Measurements from ENCODE around the gene GPR132. TPM values are rescaled to one million over a fixed set of nuclear protein-coding genes. Genes with fewer than 3 reads are reported as not detected.

GPR132 gene
- total RNA-seq, 2 donors from 2014 or later = 0.68 to 1.4 TPM

DNA sequence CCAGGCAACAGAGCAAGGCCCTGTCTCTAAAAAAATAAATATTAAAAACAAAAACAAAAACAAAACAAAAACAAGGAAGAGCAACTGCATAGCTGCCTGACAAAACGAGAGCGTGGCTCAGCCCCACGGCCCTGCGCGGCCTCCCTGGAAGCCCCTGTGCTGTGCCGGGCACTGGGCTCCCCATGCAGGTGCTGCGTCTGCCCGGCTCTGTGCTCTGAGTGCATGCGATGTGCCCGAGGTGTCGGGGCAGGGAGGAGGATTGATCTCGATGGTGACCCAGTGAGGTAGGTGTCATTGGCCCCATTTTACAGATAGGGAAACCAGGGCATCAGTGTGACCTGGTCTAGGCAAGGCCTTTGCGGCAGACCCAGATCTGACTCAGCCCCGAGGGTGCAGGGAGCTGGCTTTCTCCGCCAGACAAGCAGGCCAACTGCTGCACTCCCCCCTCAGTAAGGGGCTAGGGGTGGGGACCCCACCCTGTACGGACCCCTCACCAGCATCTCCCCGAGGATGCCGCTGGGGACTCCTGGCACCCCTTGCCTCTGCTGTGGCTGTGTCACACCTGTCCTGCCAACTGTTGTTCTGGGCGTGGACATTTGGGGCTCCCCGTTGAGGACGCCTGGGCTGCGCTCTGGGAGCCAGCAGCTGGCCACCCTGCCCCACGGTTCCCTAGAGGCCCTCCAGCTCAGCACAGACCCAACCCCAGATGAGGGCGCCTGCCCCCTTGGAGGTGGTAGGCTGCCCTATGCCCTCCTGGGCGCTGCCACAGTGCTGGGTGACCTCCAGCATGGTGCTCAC is 15.3 kb downstream of the GPR132 start:
- no peaks in the 10 kb centered on the region for H3K27me3 ChIP-seq (replicated peaks; ENCODE audit: insufficient read depth)
- H3K36me3 ChIP-seq = no peaks in the 10 kb centered on the region
- 83% methylated on average over 25 of the region's 25 CpGs for WGBS
- TF ChIP-seq POLR2AphosphoS5 (IDR thresholded peaks at IDR 0.05) = no peak
- TF ChIP-seq, protein P1, sequence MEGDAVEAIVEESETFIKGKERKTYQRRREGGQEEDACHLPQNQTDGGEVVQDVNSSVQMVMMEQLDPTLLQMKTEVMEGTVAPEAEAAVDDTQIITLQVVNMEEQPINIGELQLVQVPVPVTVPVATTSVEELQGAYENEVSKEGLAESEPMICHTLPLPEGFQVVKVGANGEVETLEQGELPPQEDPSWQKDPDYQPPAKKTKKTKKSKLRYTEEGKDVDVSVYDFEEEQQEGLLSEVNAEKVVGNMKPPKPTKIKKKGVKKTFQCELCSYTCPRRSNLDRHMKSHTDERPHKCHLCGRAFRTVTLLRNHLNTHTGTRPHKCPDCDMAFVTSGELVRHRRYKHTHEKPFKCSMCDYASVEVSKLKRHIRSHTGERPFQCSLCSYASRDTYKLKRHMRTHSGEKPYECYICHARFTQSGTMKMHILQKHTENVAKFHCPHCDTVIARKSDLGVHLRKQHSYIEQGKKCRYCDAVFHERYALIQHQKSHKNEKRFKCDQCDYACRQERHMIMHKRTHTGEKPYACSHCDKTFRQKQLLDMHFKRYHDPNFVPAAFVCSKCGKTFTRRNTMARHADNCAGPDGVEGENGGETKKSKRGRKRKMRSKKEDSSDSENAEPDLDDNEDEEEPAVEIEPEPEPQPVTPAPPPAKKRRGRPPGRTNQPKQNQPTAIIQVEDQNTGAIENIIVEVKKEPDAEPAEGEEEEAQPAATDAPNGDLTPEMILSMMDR (IDR thresholded peaks at IDR 0.05) = no peak
- no peak for TF ChIP-seq POLR2A (IDR thresholded peaks at IDR 0.05)
- intact Hi-C loops (cut with DNase I) = no loop called here
- H3K4me1 ChIP-seq (replicated peaks) = no peaks in the 10 kb centered on the region
- no peak overlapping the region for H3K27ac ChIP-seq
- no peaks in the 10 kb centered on the region for H3K9me3 ChIP-seq
- no peak for DNase-seq (ENCODE audit: low spot score)
- no peak overlapping the region for H3K4me3 ChIP-seq

DNA sequence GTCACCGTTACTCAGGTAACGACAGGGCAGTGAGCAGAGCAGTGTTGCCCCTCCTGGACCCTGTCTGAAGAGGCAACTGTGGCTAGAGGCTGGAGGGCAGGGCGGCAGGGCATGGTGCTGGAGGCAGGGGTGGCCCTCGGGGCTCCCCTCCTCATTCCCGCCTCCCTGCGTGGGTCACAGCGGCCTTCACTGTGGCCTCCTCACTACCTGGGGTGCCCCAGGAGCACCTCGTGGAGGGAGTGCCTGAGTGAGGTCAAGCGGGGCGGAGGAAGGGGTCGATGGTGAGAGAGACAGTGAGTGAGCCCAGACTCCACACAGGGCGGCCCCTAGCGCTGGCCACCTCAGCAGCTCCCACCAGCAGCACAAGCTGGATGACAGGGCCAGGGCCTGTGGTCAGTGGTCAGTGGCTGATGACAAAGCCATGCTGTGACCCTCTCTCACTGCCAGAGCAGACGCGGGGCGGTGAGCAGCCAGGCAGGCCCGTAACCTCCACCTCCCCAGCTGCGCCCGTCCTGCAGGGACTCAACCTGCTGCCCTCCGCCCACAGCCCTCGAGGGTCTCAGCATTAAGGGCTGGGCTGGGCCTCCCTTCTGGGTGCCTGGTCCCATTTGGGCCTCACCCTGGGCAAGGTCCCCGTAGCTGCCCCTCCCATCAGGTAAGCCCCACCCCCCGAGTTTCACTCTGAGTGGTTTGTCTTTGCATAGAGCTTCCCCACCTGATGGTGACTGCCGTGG is 17.8 kb downstream of the GPR132 start:
- Histone ChIP-seq H3K27me3 (replicated peaks; ENCODE audit: insufficient read depth) (no peaks in the 10 kb centered on the region), H3K4me1 (replicated peaks) (no peaks in the 10 kb centered on the region), H3K4me3 (no peak overlapping the region), H3K36me3 (no peaks in the 10 kb centered on the region), H3K9me3 (no peaks in the 10 kb centered on the region), H3K27ac (no peak overlapping the region)
- no peak for DNase-seq (ENCODE audit: low spot score)
- 83% methylated on average over 24 of the region's 24 CpGs for WGBS
- TF ChIP-seq POLR2A (IDR thresholded peaks at IDR 0.05) (no peak), POLR2AphosphoS5 (IDR thresholded peaks at IDR 0.05) (no peak)
- TF ChIP-seq, protein P1 (IDR thresholded peaks at IDR 0.05) = no peak
- intact Hi-C loops (cut with DNase I) = loop anchor here (2.0 kb wide), 1 partner anchor 151 kb away; no protein-coding TSS in a partner anchor

GRCh38 chr14:105046891-105047282 is 18.3 kb downstream of the GPR132 start:
- no peaks in the 10 kb centered on the region for H3K4me1 ChIP-seq (replicated peaks)
- TF ChIP-seq POLR2A (IDR thresholded peaks at IDR 0.05) = no peak
- TF ChIP-seq, protein P1 (IDR thresholded peaks at IDR 0.05) = no peak
- TF ChIP-seq POLR2AphosphoS5 (IDR thresholded peaks at IDR 0.05) = no peak
- 95% methylated on average over 9 of the region's 9 CpGs for WGBS
- no peaks in the 10 kb centered on the region for H3K36me3 ChIP-seq
- no peak overlapping the region for H3K4me3 ChIP-seq
- DNase-seq (ENCODE audit: low spot score) = no peak
- no peaks in the 10 kb centered on the region for H3K27me3 ChIP-seq (replicated peaks; ENCODE audit: insufficient read depth)
- H3K27ac ChIP-seq = no peak overlapping the region
- intact Hi-C loops (cut with DNase I) = loop anchor here (2.0 kb wide), 1 partner anchor 150 kb away; no protein-coding TSS in a partner anchor
- H3K9me3 ChIP-seq = no peaks in the 10 kb centered on the region

DNA sequence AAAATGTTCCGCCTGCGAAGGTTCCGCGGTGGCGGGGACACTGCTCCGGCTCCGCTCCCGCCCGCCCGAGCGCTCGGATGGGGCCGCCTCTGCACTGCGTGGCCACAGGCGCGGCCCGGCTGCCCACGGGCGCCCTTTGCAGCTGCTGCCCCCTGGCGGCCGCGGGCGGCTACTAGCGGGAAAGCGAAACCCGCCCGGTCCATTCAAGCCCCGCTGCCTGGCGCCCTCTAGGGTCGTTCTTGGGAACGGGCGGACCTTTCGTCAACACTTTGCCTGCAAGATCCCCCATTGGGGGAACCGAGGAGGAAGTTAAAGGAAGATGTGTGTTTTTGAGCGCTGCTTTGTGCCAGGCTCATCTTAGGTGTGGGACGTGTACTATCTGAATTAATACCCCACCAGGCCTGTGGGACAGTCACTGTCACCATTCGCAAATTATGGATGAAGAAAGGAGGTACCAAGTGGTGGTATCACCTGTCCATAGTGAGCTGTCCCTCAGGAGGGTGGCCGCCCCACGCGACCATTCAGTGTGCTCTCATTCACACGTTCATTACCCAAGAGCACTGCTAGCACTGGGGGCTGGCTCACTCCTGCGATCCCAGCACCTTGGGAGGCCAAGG is 19.4 kb downstream of the GPR132 start:
- Histone ChIP-seq H3K4me1 (replicated peaks) (no peaks in the 10 kb centered on the region), H3K36me3 (no peaks in the 10 kb centered on the region), H3K27ac (no peak overlapping the region), H3K9me3 (no peaks in the 10 kb centered on the region), H3K27me3 (replicated peaks; ENCODE audit: insufficient read depth) (no peaks in the 10 kb centered on the region), H3K4me3 (no peak overlapping the region)
- 8% methylated on average over 38 of the region's 42 CpGs for WGBS
- peak; percentile 81 for DNase-seq (ENCODE audit: low spot score)
- TF ChIP-seq POLR2AphosphoS5 (IDR thresholded peaks at IDR 0.05) = peak; percentile 73
- no peak for TF ChIP-seq POLR2A (IDR thresholded peaks at IDR 0.05)
- TF ChIP-seq, protein P1 (IDR thresholded peaks at IDR 0.05) = peak; percentile 98 to 100 (median 100)
- intact Hi-C loops (cut with DNase I) = loop anchor here (1.0 to 2.0 kb wide), 2 partner anchors 70 to 149 kb away; no protein-coding TSS in a partner anchor

All from prostate gland (tissue), 2 donors.